ENCODE data around the gene CLDN3.
"Not testable (repeated sequence)": the region's sequence is repeated elsewhere in the genome, so short reads cannot be mapped to it uniquely, and the experiment has no call there.

- not testable (repeated sequence) for TF ChIP-seq CTCF (IDR thresholded peaks at IDR 0.05); ZFX (IDR thresholded peaks at IDR 0.05; ENCODE audit: borderline replicate concordance)
These were observed 47.9 kb downstream of the CLDN3 start for GRCh38 chr7:73722182-73722581.

All from 22Rv1 (cell line).